HG03575 (cell line): ENCODE measurements around the gene LRIG1.
"Not testable (repeated sequence)": the region's sequence is repeated elsewhere in the genome, so short reads cannot be mapped to it uniquely, and the experiment has no call there.

Source experiments
- ATAC-seq: cut with Tn5 transposase; IDR thresholded peaks from one replicate; pipeline ENCODE4 v1.9.1; 2021; ENCODE audit not compliant: unreplicated experiment, insufficient number of reproducible peaks, low FRiP score; ENCODE audit errors: extremely low read depth

Gene LRIG1

GRCh38 chr3:66432041-66432766, 68.6 kb downstream of the LRIG1 start:
- no peak for ATAC-seq

GRCh38 chr3:66431494-66431893, 69.3 kb downstream of the LRIG1 start:
- ATAC-seq, result no peak

- ATAC-seq, result no peak
Measured at GRCh38 chr3:66430876-66431275, 69.9 kb downstream of the LRIG1 start.

- ATAC-seq, result no peak
Measured at GRCh38 chr3:66428733-66429132, 72.1 kb downstream of the LRIG1 start.

- no peak for ATAC-seq
Measured at GRCh38 chr3:66427951-66428474, 72.8 kb downstream of the LRIG1 start.

- ATAC-seq, result no peak
Measured at GRCh38 chr3:66427352-66427751, 73.5 kb downstream of the LRIG1 start.

GRCh38 chr3:66426135-66426534, 74.7 kb downstream of the LRIG1 start:
- no peak for ATAC-seq

GRCh38 chr3:66425576-66426114, 75.2 kb downstream of the LRIG1 start:
- ATAC-seq, result no peak

GRCh38 chr3:66425032-66425431, 75.8 kb downstream of the LRIG1 start:
- no peak for ATAC-seq

- ATAC-seq, result no peak
Measured at GRCh38 chr3:66423791-66424190, 77.0 kb downstream of the LRIG1 start.

GRCh38 chr3:66421893-66422292, 78.9 kb downstream of the LRIG1 start:
- ATAC-seq, result not testable (repeated sequence)

- ATAC-seq, result not testable (repeated sequence)
Measured at GRCh38 chr3:66421144-66421543, 79.7 kb downstream of the LRIG1 start.

- ATAC-seq, result no peak
Measured at GRCh38 chr3:66419036-66419435, 81.8 kb downstream of the LRIG1 start.

- ATAC-seq, result no peak
Measured at GRCh38 chr3:66418475-66418931, 82.3 kb downstream of the LRIG1 start.

- ATAC-seq, result no peak
Measured at GRCh38 chr3:66416556-66417304, 84.1 kb downstream of the LRIG1 start.

GRCh38 chr3:66415867-66416428, 84.9 kb downstream of the LRIG1 start:
- no peak for ATAC-seq

GRCh38 chr3:66414846-66415245, 86.0 kb downstream of the LRIG1 start:
- ATAC-seq, result no peak

- no peak for ATAC-seq
Measured at GRCh38 chr3:66413151-66413751, 87.6 kb downstream of the LRIG1 start.
